Hippocampal formation (tissue), 2 donors: ENCODE measurements around the gene CPA4.
"Not testable (repeated sequence)": the region's sequence is repeated elsewhere in the genome, so short reads cannot be mapped to it uniquely, and the experiment has no call there.

Source experiments
- DNase-seq, 2 donors: peaks; one replicate each; lab custom pipeline; 2025; lab: John Stamatoyannopoulos, UW

The CPA4 gene

DNA sequence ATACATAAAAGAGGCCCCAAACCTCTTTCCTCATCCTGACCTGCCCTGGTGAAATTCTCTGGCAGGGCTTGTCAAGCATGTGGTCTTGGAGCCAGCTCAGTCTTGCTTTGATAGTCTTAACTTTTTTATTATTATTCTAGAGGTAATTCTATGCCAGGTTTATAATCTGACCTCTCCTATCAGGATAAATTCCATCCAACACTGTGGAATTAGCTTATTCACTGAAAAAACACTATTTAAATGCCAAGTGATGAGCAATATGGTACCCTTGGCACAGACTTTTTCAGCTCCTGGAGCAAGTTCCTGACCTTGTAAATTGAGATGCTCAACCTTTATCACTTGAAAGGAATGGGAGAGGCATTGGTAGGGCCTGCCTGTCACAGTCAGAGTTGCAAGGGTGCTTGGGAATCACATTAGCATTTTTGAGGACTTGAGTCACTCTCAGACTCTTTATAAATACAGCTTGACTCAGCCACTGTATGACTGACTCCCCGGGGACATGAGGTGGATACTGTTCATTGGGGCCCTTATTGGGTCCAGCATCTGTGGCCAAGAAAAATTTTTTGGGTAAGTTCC is at the start of gene CPA4:
Gene CPA4, plus strand, starts transcription at position 480 of the 576 bp plus-strand sequence. Its CDS starts 20 bp downstream, at position 500.
- no peak for DNase-seq

DNA sequence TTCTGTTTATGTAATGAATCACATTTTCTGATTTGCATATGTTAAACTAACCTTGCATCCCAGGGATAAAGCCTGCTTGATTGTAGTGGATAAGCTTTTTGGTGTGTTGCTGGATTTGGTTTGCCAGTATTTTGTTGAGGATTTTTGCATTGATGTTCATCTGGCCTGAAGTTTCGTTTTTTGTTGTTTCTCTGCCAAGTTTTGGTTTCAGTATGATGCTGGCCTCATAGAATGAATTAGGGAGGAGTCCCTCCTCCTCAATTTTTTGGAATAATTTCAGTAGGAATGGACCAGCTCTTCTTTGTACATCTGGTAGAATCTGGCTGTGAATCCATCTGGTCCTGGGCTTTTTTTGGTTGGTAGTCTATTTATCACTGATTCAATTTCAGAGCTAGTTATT is 49.5 kb upstream of the CPA4 start:
- DNase-seq = not testable (repeated sequence)

- not testable (repeated sequence) for DNase-seq
Observed at GRCh38 chr7:130246491-130246890, 46.5 kb upstream of the CPA4 start.

DNA sequence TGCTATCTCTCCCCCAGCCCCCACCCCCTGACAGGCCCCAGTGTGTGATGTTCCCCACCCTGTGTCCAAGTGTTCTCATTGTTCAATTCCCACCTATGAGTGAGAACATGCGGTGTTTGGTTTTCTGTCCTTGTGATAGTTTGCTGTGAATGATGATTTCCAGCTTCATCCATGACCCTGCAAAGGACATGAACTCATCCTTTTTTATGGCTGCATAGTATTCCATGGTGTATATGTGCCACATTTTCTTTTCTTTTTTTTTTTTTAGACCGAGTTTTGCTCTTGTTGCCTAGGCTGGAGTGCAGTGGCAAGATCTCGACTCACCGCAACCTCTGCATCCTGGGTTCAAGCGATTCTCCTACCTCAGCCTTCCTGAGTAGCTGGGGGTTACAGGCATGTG is 44.1 kb upstream of the CPA4 start:
- DNase-seq = not testable (repeated sequence)

- DNase-seq = not testable (repeated sequence)
Observed at GRCh38 chr7:130249626-130250025, 43.3 kb upstream of the CPA4 start.

DNA sequence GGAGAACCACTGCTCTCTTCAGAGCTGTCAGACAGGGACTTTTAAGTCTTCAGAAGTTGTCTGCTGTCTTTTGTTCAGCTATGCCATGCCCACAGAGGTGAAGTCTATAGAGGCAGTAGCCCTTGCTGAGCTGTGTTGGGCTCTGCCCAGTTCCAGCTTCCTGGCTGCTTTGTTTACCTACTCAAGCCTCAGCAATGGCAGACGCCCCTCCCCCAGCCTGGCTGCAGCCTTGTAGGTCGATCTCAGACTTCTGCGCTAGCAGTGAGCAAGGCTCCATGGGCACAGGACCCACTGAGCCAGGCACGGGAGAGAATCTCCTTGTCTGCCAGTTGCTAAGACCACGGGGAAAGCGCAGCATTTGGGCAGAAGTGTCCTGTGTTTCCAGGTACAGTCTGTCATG is 38.4 kb upstream of the CPA4 start:
- DNase-seq = no peak

GRCh38 chr7:130256704-130257103 is 36.3 kb upstream of the CPA4 start:
- no peak for DNase-seq

GRCh38 chr7:130258494-130259078 is 34.4 kb upstream of the CPA4 start:
- DNase-seq = no peak

GRCh38 chr7:130262448-130262847 is 30.5 kb upstream of the CPA4 start:
- DNase-seq = no peak

- DNase-seq = no peak
Observed at GRCh38 chr7:130263130-130263529, 29.8 kb upstream of the CPA4 start.

DNA sequence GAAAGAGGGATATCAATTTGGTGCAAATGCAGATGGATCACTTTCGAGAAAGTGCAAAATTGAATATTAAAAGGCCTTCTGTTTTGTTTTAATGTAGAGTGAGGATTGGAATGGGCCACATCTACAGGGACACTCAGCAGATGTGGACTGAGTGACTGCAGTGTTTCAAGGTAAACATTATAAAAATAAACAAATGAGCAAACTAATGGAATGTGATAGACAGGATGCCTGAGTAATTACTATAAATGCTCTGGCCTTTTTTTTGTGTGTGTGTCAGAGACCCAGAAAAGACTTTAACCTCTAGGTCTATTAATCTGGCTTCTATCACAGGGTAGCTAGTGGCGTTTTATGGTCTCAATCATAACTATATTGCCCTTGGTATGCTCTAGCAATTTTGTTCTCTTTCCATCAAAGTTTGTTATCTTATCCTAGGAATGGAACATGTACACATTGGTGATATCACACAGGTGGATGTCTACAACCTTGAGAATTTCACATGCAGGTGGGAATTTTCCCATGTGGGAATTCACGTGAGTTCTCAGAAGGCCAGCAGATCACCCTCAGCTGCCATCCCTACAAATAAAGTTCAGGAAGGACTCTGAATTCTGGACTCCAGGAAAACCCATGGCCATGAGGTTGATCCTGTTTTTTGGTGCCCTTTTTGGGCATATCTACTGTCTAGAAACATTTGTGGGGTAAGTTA is 26.6 kb upstream of the CPA4 start, which contains the start of gene CPA2:
Gene CPA2, plus strand, starts transcription at position 606 of the 703 bp plus-strand sequence. Its CDS starts 19 bp downstream, at position 625.
- no peak for DNase-seq

DNA sequence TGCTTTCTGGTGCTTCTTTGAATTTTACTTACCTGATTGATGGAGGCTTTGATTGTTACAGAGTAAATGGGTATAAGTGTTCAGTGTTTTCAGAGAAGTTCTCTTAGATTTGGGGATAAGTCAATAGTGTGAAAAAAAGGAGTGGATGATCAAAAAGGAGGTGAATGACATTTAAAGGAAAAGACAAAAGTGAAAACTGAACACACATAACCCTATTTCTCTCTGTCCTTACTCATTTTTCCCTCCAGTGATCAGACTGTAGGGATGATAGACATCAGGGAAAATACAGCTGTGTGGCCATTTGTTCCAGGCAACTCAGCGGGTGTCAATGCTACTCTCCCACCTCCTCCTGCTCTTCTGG is 26.0 kb upstream of the CPA4 start:
- DNase-seq = no peak

DNA sequence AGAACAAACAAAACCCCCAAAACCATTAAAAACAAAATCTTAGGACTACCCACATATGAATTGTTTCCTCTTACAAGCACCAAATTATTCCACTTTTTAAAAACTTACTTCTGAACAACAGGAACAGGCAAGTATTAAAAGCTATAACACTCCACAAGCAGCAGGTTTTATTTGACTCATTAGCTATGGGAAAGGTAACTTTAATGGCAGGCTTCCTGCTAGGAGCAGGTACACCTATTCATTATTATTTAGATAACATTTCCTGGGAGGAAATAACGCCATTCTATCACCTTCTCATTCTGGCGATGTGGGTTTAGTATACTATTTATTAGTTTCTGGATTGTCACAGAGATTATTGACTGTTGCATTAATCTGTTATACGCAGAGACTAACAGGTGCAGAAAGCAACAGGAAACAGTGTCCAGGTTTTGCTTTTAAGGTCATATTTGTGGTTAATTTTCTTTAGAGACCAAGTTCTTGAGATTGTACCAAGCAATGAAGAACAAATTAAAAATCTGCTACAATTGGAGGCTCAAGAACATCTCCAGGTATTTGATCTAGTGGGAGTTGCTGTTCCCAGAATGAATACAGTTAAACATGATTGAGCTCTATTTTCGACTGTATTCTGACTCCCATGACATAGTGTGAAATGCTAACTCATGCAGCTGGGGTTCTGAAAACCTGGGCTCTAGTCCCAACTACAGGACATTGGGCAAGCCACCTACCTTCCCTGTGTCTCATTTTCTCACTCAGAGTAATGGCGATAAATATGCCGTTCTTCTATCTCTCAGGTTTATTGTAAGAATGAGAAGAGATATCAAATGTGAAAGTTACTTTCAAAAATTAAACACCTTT is 24.3 kb upstream of the CPA4 start:
- no peak for DNase-seq

DNA sequence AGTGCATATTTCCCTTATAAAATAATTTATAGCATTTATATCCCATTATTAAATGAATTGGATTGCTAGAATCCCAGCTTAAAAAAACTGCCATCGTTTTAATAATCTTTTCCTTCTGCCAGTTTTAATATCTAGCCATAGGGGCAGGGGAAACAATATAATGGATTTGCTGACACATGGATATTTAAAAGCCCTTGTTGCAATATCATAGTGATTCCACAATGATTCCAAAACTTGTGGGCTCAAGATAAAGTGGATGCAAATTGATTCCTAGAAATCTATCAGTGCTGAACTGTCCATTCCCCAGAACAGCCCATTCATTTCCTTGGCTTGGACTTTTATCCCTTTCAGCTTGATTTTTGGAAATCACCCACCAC is 23.7 kb upstream of the CPA4 start:
- no peak for DNase-seq

DNA sequence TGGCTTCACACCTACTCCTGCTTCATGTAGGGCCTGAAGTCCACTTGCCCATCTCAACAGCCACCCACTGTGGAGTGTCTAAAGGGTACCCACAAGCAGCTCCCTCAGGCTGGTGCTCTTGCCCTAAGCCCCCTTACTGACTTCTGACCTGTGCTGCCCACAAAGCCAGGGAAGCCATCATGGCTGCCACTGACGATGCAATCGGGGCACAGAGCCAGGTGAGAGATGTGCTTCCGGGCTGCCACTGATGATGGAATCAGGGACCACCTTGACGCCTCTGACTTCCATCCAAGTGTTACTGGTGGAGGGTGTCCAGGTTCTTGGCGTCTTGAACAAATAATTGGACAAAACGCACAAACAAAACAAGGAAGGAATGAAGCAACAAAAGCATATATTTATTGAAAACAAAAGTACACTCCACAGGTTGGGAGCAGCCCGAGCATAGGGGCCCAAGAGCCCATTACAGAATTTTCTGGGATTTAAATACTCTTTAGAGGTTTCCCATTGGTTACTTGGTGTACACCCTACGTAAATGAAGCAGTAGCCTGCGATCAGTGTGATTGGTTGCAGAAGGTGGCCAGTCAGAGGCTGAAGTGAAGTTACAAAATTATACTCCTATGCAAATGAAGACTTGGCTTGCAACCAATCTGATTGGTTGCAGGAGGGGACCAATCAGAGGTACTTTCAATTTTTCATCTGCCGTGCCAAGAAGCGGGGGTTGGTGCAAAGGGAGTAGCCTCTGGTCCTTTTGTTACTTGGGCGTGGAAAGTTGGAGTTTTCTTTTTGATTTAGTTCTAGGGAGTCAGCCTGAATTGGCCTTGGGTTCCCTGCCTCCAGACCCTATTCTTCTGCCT is 21.8 kb upstream of the CPA4 start:
- DNase-seq = no peak

DNA sequence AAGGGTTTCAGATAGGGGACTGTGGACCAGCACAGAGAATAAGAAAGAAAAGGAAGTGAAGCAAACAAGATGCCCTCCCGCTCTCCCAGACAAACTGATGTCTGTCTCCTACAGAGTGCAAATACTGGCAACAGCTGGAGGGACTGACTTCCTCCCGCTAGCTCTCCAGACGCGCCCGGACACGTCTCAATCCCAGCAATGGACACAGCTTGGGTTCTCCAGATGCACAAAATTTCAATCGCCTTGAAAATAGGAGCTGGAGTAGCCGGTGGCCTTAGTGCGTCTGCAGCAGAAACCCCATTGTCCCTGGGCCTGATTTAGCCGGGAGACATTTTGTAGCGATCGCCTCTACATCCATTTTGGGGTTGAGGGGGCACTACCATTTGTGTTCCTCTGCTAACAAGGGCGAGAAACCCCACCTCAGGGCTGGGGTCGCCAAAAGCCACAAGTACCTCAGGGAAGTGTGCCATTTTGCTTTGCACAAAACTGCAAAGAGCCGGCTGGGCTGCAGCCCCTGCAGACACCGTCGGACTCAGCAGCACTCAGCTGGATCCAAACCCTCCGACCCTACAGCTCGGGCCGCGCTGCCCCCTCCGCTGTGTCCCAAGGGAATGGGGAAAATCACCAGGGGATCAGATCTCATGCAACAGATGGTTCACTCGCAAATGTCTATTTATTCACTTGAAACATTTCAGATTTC is 20.4 kb upstream of the CPA4 start:
- DNase-seq = no peak

- peak in 1 of 2 donors; percentile 40 for DNase-seq
Observed at GRCh38 chr7:130273081-130273932, 19.7 kb upstream of the CPA4 start.

DNA sequence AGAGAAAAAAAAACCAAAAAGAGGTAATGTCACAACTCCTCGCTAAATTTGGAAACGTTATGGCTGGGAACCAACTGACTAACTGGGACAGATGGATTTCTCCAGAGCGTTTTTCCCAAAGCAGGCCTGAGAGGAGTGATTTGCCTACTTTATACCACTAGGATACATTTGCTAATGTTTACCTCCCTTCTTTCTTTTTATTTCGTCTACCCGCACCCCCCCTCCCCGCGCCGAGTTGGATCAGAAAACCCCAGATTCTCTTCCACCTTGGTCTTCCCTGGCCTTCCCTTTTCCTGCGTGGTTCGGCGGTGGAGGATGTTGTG is 19.1 kb upstream of the CPA4 start:
- DNase-seq = peak in 1 of 2 donors; percentile 54

- no peak for DNase-seq
Observed at GRCh38 chr7:130274296-130274695, 18.7 kb upstream of the CPA4 start.

DNA sequence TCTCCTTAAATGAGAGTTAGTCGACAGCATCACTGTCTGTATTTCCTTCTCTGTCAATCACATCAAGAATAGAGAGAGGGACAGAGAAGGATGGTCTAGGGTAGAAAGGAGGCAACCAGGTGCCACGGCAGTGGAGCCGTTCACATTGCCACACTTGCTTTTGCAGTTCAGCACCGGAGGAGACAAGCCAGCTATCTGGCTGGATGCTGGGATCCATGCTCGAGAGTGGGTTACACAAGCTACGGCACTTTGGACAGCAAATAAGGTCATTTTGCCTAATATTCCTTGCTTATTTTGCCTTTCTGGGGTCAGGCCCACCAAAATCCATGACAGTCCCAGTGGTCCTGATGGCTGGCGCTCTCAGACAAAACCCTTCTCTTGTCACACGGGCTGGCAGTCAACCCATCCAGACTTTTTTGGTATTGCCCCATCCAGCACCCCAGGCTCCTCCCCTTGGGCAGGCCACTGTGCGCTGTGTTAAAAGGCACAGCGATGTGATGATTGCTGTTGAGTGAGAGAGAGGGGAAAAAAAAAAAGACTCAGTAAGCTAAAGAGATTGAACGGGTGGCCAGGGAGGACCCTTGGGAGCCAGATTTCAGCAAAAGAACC is 17.9 kb upstream of the CPA4 start:
- DNase-seq = no peak
